ENCODE results near the gene LHPP. TPM values are rescaled to one million over a fixed set of nuclear protein-coding genes. Genes with fewer than 3 reads are reported as not detected.

LHPP gene
- total RNA-seq, 1 experiment from 2014 or later: 3.2 TPM

GRCh38 chr10:124653811-124654651 is 192.4 kb downstream of the LHPP start:
- no peak for DNase-seq (ENCODE audit: low read depth)

- no peak for DNase-seq (ENCODE audit: low read depth)
Observed at GRCh38 chr10:124654686-124655085, 193.1 kb downstream of the LHPP start.

- no peak for DNase-seq (ENCODE audit: low read depth)
Observed at GRCh38 chr10:124655191-124656112, 193.8 kb downstream of the LHPP start.

- DNase-seq (ENCODE audit: low read depth): no peak
Observed at GRCh38 chr10:124656113-124656490, 194.5 kb downstream of the LHPP start.

GRCh38 chr10:124656541-124656940 is 194.9 kb downstream of the LHPP start:
- no peak for DNase-seq (ENCODE audit: low read depth)

- DNase-seq (ENCODE audit: low read depth): no peak
Observed at GRCh38 chr10:124657806-124658205, 196.2 kb downstream of the LHPP start.

DNA sequence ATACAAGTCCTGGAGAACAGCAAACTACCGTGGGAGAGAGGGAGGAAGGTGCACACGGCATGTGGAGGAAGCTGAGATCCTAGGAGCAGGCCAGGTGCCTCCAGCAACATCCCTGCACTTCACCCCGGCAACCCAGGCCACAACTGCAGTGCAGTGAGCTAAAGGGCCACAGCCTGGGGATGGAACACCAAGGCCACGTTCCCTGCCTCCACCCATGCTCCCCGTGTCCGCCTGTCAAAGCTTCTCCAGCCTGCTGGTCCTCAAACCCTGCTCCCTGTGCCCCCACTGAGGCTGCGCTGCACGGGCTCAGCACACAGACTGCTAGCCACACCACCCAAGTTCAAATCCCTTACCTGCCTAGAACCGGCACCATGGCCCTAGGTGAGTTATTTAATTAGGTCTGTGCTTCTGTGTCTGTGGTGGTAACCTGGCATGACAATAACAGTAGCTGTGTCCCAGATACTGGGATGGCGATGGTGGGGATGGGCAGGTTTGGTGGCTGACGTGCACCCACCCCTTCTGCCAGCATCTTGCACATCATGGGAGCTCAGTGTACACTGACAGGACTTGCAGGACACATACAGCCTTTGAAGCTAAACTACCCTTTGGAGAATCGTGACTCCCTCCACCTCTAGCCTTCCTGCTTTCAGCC is 197.1 kb downstream of the LHPP start:
- DNase-seq (ENCODE audit: low read depth): no peak

DNA sequence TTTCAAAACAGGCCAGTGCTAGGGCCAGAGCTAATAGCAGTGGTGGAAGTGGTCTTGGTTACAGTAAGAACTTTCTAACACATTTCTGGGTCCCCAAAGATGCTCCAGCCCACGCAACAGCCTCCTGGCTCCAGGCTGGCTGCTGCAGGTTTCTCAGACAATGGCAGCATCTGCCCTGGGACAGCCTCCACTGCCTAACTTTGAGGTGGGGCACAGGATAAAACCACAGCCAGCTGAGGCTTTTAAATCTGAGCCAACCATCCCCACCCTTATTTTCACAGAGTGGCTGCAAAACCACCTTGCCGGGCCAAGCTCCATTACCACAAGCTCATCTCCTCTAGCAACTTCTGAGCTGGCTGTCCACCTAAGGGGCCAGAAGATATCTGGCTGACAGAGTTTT is 197.8 kb downstream of the LHPP start:
- DNase-seq (ENCODE audit: low read depth): no peak

DNA sequence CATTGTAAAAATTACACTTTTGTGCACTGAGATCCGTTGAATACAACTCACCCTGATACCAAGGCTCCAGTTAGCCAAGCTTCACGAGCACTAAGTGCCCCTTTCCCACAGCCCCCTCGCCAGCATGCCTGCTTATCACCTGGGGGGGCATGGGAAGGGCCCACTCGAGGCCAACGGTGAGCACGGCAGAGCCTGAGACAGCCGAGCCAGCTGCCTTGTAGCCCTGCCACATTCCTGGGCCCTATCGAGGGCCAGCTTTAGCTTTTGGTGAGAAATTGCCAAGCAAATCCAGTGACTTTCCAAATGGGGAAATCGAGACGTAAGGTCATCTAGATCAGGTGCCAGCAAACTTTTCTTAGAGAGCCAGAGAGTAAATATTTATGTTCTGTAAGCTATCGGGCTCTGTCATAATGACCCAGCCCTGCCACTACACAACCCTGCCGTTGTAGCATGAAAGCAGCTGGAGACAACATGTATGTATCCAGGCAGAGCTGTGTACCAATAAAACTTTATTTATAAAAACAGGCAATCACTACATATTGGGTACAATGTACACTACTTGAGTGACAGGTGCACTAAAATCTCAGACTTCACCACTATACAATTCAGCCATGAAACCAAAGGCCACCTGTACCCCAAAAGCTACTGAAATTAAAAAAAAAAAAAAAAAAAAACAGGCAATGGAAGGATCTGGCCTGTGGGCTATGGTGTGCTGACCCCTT is 198.9 kb downstream of the LHPP start:
- no peak for DNase-seq (ENCODE audit: low read depth)

DNA sequence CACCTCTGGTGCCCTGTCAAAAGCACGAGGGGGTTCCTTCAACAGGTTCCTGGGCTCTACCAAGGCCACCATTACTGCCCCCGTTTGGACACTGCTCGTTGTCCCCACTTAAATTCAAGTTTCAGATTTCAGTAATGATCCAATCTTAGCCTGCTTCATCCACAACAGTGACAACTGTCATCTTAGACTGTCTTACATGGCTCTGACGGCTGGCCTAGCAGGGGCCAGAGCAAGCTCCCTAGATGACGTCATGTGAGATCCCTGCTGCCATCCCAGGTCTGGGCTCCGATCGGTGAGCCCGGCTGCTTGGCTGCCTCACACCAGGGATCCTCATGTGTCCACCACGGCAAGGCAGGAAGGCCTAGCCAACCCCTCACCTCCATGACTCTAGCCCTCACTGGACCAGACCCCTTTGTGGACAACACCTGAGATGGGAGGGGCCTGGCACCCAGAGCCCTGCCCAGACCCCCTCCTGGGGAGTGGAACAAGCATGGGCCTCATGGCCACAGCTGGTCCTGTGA is 200.1 kb downstream of the LHPP start:
- no peak for DNase-seq (ENCODE audit: low read depth)

DNA sequence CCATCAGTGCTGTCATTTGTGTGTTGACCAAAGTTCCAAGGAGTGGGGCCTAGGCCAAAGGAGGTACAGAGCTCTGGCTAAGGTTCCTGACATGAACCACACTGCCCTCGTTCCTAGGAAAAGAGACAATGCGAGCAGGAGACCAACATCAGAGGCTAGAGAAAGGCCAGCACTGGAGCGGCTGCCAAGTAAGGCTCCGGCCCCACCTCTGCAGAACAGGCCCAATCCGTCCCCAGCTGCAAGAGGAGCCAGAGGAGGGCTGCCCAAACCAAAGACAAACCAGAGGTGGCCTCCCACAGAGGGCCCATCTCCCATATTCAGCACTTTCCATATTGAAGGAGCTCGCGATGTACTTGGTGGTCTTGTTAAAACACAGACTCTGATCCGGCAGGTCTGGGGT is 201.6 kb downstream of the LHPP start:
- DNase-seq (ENCODE audit: low read depth): no peak

Other genes starting within 250 kb of the LHPP start
- 99.3 and 105 TPM in 2 replicates for gene OAT, start 42.9 kb upstream of the LHPP start, total RNA-seq (2014; rRNA removed; shearing (Covaris generic))
- 0.05 TPM in 1 of 2 replicates, not detected in the other for gene NKX1-2, start 11.8 kb upstream of the LHPP start, total RNA-seq (2014; rRNA removed; shearing (Covaris generic))